HepG2 (cell line): ENCODE results near the gene ZNF341. TPM values are rescaled to one million over a fixed set of nuclear protein-coding genes. Genes with fewer than 3 reads are reported as not detected.

Source experiments
- ADNP ChIP-seq: sonication (generic); formaldehyde crosslinking; IDR thresholded peaks from 2 replicates; pipeline ENCODE4 v1.4.0; 2020; ENCODE audit warnings: missing genetic modification reagents
- AGO1 ChIP-seq: fragments of 200-400 bp; formaldehyde crosslinking; IDR thresholded peaks from 2 replicates; pipeline ENCODE4 v1.6.1; 2017; ENCODE audit warnings: mild to moderate bottlenecking, low read depth, low read length, moderate library complexity; ENCODE audit not compliant: poor library complexity, severe bottlenecking
- CSRNP1 ChIP-seq: sonication (generic); formaldehyde crosslinking; IDR thresholded peaks from 2 replicates; pipeline ENCODE4 v1.8.1; 2023; ENCODE audit warnings: mild to moderate bottlenecking, missing genetic modification reagents
- ELF1 ChIP-seq: sonication (generic); formaldehyde crosslinking; IDR thresholded peaks from 2 replicates; pipeline ENCODE4 v1.4.0; 2020; ENCODE audit warnings: missing genetic modification reagents
- ETV5 ChIP-seq: IDR thresholded peaks from 2 replicates; pipeline ENCODE4 v1.6.1; 2018; ENCODE audit warnings: missing biosample characterization, missing genetic modification reagents, inconsistent platforms, borderline replicate concordance
- HMG20B ChIP-seq: conservative IDR thresholded peaks from 2 replicates; pipeline ENCODE4 v1.6.1; 2016; ENCODE audit warnings: missing genetic modification reagents, missing compliant biosample characterization
- HNF1B ChIP-seq: sonication (generic); formaldehyde crosslinking; IDR thresholded peaks from 2 replicates; pipeline ENCODE4 v1.5.1; 2020; ENCODE audit warnings: mild to moderate bottlenecking, moderate library complexity, missing genetic modification reagents
- MEIS2 ChIP-seq: sonication (generic); formaldehyde crosslinking; IDR thresholded peaks from 2 replicates; pipeline ENCODE4 v1.9.0; 2021; ENCODE audit warnings: mild to moderate bottlenecking, missing genetic modification reagents
- MIER2 ChIP-seq: IDR thresholded peaks from 2 replicates; pipeline ENCODE4 v1.6.1; 2016; ENCODE audit warnings: missing biosample characterization, missing genetic modification reagents
- NCOA2 ChIP-seq: sonication (generic); formaldehyde crosslinking; IDR thresholded peaks from 2 replicates; pipeline ENCODE4 v1.8.0; 2022; ENCODE audit warnings: inconsistent platforms
- POLR2A ChIP-seq, 2 experiments: IDR thresholded peaks; 2 replicates each; pipeline ENCODE4 v1.6.1; 2011; ENCODE audit warnings: low read depth in 2 of 2, low read length in 2 of 2, mild to moderate bottlenecking in 1 of 2, moderate library complexity in 1 of 2; ENCODE audit not compliant: insufficient read depth in 1 of 2
- RXRA ChIP-seq: sonication (generic); formaldehyde crosslinking; IDR thresholded peaks from 2 replicates; pipeline ENCODE4 v1.5.1; 2020; ENCODE audit warnings: missing genetic modification reagents
- SAFB2 ChIP-seq: sonication (generic); formaldehyde crosslinking; IDR thresholded peaks from 2 replicates; pipeline ENCODE4 v1.5.1; 2020; ENCODE audit warnings: missing genetic modification reagents, low read depth, mild to moderate bottlenecking, borderline replicate concordance
- SMYD3 ChIP-seq: sonication (generic); formaldehyde crosslinking; IDR thresholded peaks from 2 replicates; pipeline ENCODE4 v1.8.1; 2023; ENCODE audit warnings: mild to moderate bottlenecking, missing genetic modification reagents
- SP140L ChIP-seq: sonication (generic); formaldehyde crosslinking; IDR thresholded peaks from 2 replicates; pipeline ENCODE4 v1.4.0; 2020; ENCODE audit warnings: missing genetic modification reagents, borderline replicate concordance
- THAP11 ChIP-seq: IDR thresholded peaks from 2 replicates; pipeline ENCODE4 v1.6.1; 2016; ENCODE audit warnings: missing biosample characterization, missing genetic modification reagents
- USF2 ChIP-seq, 2 experiments: sonication (generic) in 1 of 2; formaldehyde crosslinking in 1 of 2; IDR thresholded peaks; 2 replicates each; pipeline versions ENCODE4 v1.5.1 to v1.6.1; 2011 to 2020; ENCODE audit warnings: borderline replicate concordance in 1 of 2, low read depth in 1 of 2, low read length in 1 of 2, mild to moderate bottlenecking in 1 of 2, missing genetic modification reagents in 1 of 2, moderate library complexity in 1 of 2
- ZFX ChIP-seq: sonication (generic); formaldehyde crosslinking; IDR thresholded peaks from 2 replicates; pipeline ENCODE4 v1.4.0; 2020; ENCODE audit warnings: mild to moderate bottlenecking, low read depth, missing genetic modification reagents, moderate library complexity
- ZNF263 ChIP-seq: sonication (generic); formaldehyde crosslinking; IDR thresholded peaks from 2 replicates; pipeline ENCODE4 v1.4.0; 2020; ENCODE audit warnings: missing genetic modification reagents
- ZNF484 ChIP-seq: sonication (generic); formaldehyde crosslinking; IDR thresholded peaks from 2 replicates; pipeline ENCODE4 v1.5.1; 2020; ENCODE audit warnings: mild to moderate bottlenecking, low read depth, missing genetic modification reagents, borderline replicate concordance
- ZNF597 ChIP-seq: sonication (generic); formaldehyde crosslinking; IDR thresholded peaks from 2 replicates; pipeline ENCODE4 v1.5.0; 2020; ENCODE audit warnings: missing genetic modification reagents
- ZNF749 ChIP-seq: sonication (generic); formaldehyde crosslinking; IDR thresholded peaks from 2 replicates; pipeline ENCODE4 v1.8.0; 2022; ENCODE audit warnings: mild to moderate bottlenecking, missing genetic modification reagents, moderate library complexity, borderline replicate concordance
- ZNF781 ChIP-seq: sonication (generic); formaldehyde crosslinking; IDR thresholded peaks from 2 replicates; pipeline ENCODE4 v1.5.1; 2020; ENCODE audit warnings: borderline replicate concordance, mild to moderate bottlenecking, missing genetic modification reagents; ENCODE audit errors: not compliant biosample characterization
- ZNF782 ChIP-seq: sonication (generic); formaldehyde crosslinking; IDR thresholded peaks from 2 replicates; pipeline ENCODE4 v1.4.0; 2020; ENCODE audit warnings: missing genetic modification reagents, mild to moderate bottlenecking, borderline replicate concordance
- ZSCAN22 ChIP-seq: sonication (generic); formaldehyde crosslinking; IDR thresholded peaks from 2 replicates; pipeline ENCODE4 v1.4.0; 2020; ENCODE audit warnings: mild to moderate bottlenecking, missing genetic modification reagents
- polyA plus RNA-seq, 8 experiments: library from polyadenylated mRNA; depleted of rRNA in 3 of 8; stranded (reverse) in 7 of 8; unstranded in 1 of 8; fragments of >200 nt; fragmentation: Illumina TruSeq in 4 of 8; extraction: Trizol in 4 of 8; gene quantifications; 2 replicates each; pipeline versions ENCODE4 v1.2.1 to v1.2.3, GENCODE V29; 2011 to 2016; ENCODE audit warnings: low read depth in 4 of 8, missing spikeins in 1 of 8, mixed read lengths in 1 of 8; ENCODE audit not compliant: insufficient read depth in 1 of 8
- total RNA-seq, 5 experiments: library from RNA; depleted of rRNA; stranded (reverse); fragments of >200 nt; fragmentation: Illumina TruSeq; extraction: Trizol; gene quantifications; 2 replicates each; pipeline ENCODE4 v1.2.3, GENCODE V29; 2016; ENCODE audit warnings: low read depth in 1 of 5

Gene ZNF341
- total and polyA plus RNA-seq, 2 of the 13 experiments (the other 11 are each of a cell fraction or from before 2014, with no cell fraction given): 1.1 to 2.2 TPM

GRCh38 chr20:33812908-33813462 is 81.2 kb downstream of the ZNF341 start (continued):
- TF ChIP-seq CSRNP1 (no peak; the same call in 1 of the 2 replicates), SMYD3 (CRISPR knock-in tag) (no peak), ADNP (no peak), THAP11 (CRISPR knock-in tag) (peak; percentile 36; the same call in 1 of the 2 replicates), ZNF597 (CRISPR knock-in tag) (no peak), ELF1 (CRISPR knock-in tag) (no peak), ZNF263 (CRISPR knock-in tag) (no peak), HNF1B (CRISPR knock-in tag) (no peak), AGO1 (no peak), ZNF749 (peak; percentile 76; the same call in 1 of the 2 replicates), ZNF484 (no peak), NCOA2 (CRISPR knock-in tag) (no peak), ZSCAN22 (no peak), ZNF782 (CRISPR knock-in tag) (no peak), MIER2 (0 out of 2 replicates have a peak, but pooled peaks have one; percentile 20), SAFB2 (CRISPR knock-in tag) (no peak), MEIS2 (CRISPR knock-in tag) (no peak), ZNF781 (peak; percentile 4), ETV5 (CRISPR knock-in tag) (peak; percentile 5; the same call in 1 of the 2 replicates), POLR2A (IDR thresholded peaks at IDR 0.05; ENCODE audit: insufficient read depth in 1 of 2, low read depth in 2 of 2, low read length in 2 of 2) (0 out of 4 replicates have a peak, but pooled peaks of 1 of the 2 experiments have one; percentile 16), HMG20B (CRISPR knock-in tag) (no peak), SP140L (CRISPR knock-in tag) (no peak), ZFX (no peak), RXRA (CRISPR knock-in tag) (no peak), USF2 (IDR thresholded peaks at IDR 0.05; ENCODE audit: low read depth, low read length) (no peak), USF2 (CRISPR knock-in tag; IDR thresholded peaks at IDR 0.05; ENCODE audit: borderline replicate concordance) (no peak)
